AG04449 (cell line): ENCODE measurements around the gene GNG12.

Experiments used
- CTCF ChIA-PET: fragments of 350-600 bp; formaldehyde crosslinking; extraction: SDS; loops from one replicate; lab custom pipeline; 2021; ENCODE audit warnings: antibody characterized with exemption; lab: Yijun Ruan, JAX
- POLR2A ChIA-PET: fragments of 400-600, 350-600 bp; formaldehyde crosslinking; extraction: SDS; loops from one replicate; lab custom pipeline; 2020; ENCODE audit warnings: antibody characterized with exemption, inconsistent platforms; lab: Yijun Ruan, JAX
- DNase-seq: peaks from one replicate; pipeline ENCODE4 v3.0.0-alpha.2; 2010; ENCODE audit warnings: low read depth, low spot score
- H3K4me3 ChIP-seq: 2 replicates; pipeline ENCODE4 v1.5.1; 2011; ENCODE audit warnings: low read depth, mild to moderate bottlenecking, control low read depth, low read length
- TF ChIP-seq, protein P1 (sequence below): IDR thresholded peaks from one replicate; pipeline ENCODE4 v1.5.1; 2011; ENCODE audit warnings: mild to moderate bottlenecking, moderate library complexity, low read length, control low read depth, inconsistent platforms; ENCODE audit not compliant: insufficient read depth; ENCODE audit errors: missing control alignments

GNG12 gene

DNA sequence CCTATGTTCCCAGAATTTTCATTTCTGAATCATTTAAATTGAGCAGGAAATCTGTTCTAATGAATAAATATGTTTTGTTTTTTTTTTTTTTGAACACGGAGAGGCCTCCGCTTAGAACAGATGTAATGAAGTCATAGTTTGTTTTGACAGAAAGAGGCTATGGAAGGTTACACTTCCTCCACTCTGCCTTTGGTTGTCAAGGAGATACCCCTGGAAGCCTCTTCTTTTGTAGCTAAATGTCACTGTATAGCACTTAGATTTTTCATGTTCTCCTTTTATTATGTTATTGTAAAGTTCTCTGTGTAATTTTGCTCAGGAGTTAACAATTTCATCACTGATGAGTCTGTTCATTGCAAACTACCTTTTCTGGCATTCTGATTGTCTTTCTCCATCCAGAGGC, 22.7 kb upstream of the GNG12 start:
- TF ChIP-seq, protein P1, sequence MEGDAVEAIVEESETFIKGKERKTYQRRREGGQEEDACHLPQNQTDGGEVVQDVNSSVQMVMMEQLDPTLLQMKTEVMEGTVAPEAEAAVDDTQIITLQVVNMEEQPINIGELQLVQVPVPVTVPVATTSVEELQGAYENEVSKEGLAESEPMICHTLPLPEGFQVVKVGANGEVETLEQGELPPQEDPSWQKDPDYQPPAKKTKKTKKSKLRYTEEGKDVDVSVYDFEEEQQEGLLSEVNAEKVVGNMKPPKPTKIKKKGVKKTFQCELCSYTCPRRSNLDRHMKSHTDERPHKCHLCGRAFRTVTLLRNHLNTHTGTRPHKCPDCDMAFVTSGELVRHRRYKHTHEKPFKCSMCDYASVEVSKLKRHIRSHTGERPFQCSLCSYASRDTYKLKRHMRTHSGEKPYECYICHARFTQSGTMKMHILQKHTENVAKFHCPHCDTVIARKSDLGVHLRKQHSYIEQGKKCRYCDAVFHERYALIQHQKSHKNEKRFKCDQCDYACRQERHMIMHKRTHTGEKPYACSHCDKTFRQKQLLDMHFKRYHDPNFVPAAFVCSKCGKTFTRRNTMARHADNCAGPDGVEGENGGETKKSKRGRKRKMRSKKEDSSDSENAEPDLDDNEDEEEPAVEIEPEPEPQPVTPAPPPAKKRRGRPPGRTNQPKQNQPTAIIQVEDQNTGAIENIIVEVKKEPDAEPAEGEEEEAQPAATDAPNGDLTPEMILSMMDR, result no peak
- POLR2A ChIA-PET, result no interaction called here
- no peak overlapping the region for H3K4me3 ChIP-seq
- DNase-seq, result no peak
- CTCF ChIA-PET, result interaction anchor here (0.6 to 18.1 kb wide), 11 partner anchors 18 to 496 kb away, joined by 3 to 383 read pairs (median 4); no protein-coding TSS in a partner anchor

DNA sequence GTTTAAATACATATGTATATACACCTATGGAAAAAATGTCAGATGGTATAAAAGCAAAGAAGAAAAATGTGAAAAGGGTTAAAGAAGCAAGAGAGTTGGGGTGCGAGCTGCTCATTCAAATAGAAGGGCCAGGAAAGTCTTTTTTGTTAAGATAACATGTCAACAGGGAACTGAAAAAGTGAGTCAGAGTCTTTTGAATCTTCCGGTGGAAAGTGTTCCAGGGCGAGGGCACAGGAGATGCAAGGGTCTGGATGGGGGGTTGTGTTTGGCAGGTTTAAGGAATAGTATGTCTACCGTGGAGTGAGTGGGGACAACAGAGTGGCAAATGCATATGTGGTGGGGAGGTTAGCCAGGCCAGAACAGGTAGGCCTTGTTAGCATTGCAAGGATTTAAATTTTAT, 22.2 kb upstream of the GNG12 start:
- ChIA-PET POLR2A (no interaction called here), CTCF (interaction anchor here (0.6 to 18.1 kb wide), 11 partner anchors 18 to 497 kb away, joined by 3 to 383 read pairs (median 4); partner anchors contain the start of gene DIRAS3)
- TF ChIP-seq, protein P1, result no peak
- DNase-seq, result no peak
- H3K4me3 ChIP-seq, result no peak overlapping the region

DNA sequence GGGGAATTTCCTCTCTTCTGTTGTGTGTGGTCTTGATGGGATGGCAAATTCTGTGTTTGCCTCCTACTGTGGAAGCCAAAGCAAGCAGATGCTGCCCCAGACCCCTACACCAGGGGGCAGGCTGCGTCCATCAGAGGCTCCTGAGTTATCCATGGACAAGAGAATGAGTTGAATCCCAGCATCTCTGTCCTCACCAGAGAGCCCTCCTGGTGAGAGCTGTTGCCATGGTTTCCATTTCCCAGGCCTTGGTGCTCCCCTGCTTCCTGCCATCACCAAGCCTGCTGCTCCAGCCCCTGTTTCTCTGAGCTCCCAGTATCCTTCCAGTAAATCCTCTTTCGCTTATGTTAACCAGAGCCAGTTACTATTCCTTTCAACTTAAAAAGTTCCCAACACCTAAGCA, 20.4 kb upstream of the GNG12 start:
- ChIA-PET CTCF (interaction anchor here (0.6 to 18.1 kb wide), 40 partner anchors 8 to 499 kb away, joined by 3 to 383 read pairs (median 4); partner anchors contain the start of gene DIRAS3), POLR2A (no interaction called here)
- no peak overlapping the region for H3K4me3 ChIP-seq
- DNase-seq, result no peak
- TF ChIP-seq, protein P1, result peak; percentile 94

DNA sequence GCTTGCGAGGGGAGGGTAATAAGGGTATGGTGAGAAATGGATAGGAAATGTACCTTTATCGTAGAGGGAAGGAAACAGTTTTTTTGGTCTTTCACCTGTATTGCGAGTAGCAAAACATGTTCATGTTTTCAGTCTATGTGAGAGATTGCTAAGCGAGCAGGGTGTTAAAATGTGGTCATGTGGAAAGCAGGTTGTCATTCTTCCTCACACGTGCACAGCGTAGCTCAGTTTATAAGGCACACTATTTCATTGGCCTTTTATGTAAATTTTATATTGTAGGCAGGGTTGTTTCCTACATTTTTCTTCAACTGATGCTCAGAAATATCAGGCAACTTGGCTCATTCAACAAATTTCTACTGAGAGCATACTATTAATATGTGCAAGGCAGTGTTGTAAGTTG, 18.5 kb upstream of the GNG12 start:
- H3K4me3 ChIP-seq, result no peak overlapping the region
- ChIA-PET POLR2A (no interaction called here), CTCF (interaction anchor here (0.9 to 18.1 kb wide), 28 partner anchors 8 to 591 kb away, joined by 3 to 383 read pairs (median 6); no protein-coding TSS in a partner anchor)
- TF ChIP-seq, protein P1, result no peak
- no peak for DNase-seq

DNA sequence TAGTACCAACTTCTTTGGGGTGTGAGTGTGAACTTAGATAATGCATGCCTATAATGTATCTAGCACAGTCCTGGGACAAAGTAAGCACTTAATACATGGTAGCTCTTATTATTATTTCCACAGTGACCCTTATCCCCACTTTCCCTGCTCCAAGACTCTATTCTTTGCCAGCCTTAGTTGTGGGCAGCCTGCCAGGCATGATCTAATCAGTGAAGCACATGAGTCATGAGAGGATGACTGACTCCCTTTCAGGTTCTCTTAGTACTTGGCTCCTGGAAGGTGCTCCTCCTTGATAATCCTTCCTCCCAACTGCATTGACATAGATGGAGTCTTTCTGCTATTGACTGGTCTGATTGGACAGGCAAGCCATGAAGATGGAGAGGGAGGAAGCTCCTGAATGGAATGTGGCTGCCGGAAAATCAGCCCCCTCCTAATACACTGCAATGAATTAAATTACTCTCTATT, 17.4 kb upstream of the GNG12 start:
- no peak for DNase-seq
- ChIA-PET CTCF (interaction anchor here (0.7 to 18.1 kb wide), 56 partner anchors 10 to 514 kb away, joined by 3 to 383 read pairs (median 5); no protein-coding TSS in a partner anchor), POLR2A (no interaction called here)
- TF ChIP-seq, protein P1, result no peak
- no peak overlapping the region for H3K4me3 ChIP-seq

DNA sequence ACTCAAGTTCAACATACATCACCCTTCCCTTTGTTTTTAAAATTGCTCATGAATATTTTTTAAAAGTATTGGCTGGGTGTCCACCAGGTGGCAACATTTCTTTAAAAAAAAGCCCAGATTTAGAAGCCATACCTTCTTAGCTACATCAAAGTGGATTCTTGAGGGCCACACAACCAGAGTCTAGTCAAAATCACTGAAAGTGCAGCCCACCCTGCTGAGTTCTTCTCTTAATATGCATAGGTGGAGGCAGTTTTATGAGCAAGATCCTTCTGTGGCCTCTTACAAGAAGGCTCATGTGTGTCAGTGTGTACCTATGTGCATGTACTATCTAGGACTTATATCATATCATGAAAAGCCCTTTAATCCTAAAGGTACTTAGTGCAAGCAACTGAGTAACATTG, 16.9 kb upstream of the GNG12 start:
- H3K4me3 ChIP-seq, result no peak overlapping the region
- CTCF ChIA-PET, result interaction anchor here (0.7 to 18.1 kb wide), 53 partner anchors 10 to 515 kb away, joined by 3 to 383 read pairs (median 5); no protein-coding TSS in a partner anchor
- POLR2A ChIA-PET, result no interaction called here
- TF ChIP-seq, protein P1, result no peak
- DNase-seq, result no peak
